ENCODE measurements around the gene GAS2L1. TPM values are rescaled to one million over a fixed set of nuclear protein-coding genes. Genes with fewer than 3 reads are reported as not detected.

The GAS2L1 gene
- total RNA-seq (2022; extraction: Qiagen RNA extraction; ENCODE audit: low read depth): 24.7 to 37.0 TPM (median 34.7 TPM) in 5 replicates

DNA sequence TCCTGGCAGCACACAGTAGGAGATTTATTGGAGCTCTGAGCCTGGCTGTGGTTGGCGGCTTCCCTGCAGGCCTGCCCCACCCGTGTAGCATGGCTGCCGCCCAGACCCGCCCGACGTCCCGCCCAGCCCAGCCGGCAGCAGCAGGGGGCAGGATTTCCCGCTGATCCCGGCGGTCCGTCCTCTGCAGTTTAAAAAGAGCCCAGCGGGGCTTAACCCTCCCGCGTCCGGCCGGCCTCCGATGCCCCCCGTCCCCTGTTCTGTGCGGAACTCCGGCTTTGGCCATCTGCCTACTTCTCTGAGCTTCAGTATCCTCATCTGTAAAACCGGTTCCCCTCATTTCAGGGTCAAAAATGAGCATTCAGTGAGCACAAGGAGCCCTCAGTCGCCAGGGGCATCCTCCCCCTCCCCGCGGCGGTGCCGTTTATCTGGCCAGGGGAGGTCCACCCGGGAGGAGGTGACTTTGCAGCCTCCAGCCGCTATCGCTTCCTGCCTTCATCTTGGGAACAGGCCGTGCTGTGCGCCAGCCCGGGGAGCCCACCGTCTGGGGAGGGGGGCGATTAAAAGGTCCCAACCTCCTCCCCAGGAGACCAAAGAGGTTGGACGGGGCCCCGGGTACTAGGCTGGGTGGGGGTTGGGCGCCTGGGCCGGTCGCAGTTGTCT is at the start of gene GAS2L1:
Gene GAS2L1 (plus strand): TSS at position 476 of the 660 bp plus-strand sequence. CDS start 1,456 bp downstream, outside the sequence.

GRCh38 chr22:29267858-29268510 is 38.5 kb upstream of the GAS2L1 start, which contains the start of the genes EWSR1 and RHBDD3:
EWSR1 (plus strand) TSS chr22:29268268; CDS start chr22:29268337, 69 bp downstream.
RHBDD3 (minus strand) TSS chr22:29267981; CDS start chr22:29265626, 2,355 bp downstream.

DNA sequence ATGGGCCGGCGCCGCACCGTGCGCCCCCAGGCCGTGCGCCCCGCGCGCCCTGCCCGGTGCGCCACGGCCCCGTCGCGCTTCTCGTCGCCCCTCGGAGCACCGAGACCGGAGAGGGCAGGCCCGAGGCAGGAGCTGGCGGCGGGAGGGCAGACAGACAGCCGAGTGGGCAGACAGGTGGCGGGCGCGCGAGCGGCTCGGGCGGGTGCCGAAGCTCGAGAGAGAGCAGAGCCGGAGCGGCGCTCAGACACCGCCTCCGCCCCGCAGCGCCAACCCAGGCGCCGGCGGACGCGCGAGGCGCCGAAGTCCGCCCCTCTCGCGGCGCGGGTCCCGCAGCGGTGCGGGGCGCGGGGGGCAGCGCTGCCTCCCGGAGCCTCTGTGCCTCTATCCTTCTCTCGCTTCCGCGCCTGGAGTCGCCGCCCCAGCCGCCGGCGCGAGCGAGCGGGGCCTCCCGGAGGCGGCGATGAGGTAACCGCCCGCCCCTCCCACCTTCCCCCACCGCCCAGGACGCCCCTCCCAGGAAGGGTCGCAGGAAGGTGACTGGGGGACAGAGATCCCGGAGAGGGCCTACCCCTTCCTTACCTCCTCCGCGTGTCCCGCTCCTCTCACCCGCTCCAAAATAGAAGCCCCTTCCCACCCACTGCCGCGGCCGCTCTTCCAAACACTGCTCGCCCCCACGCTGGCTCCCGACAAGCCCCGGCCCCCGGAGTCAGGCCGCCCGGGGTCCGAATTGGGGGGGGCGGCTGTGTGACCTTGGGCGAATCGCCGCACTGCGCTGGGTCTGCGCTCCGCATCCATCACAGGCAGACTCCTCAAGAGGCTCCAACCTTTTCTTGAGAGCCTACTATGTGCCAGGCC is 9.1 kb downstream of the GAS2L1 start, which contains the start of gene RASL10A:
Gene RASL10A (minus strand): TSS at position 412 of the 855 bp plus-strand sequence. CDS start 451 bp downstream, outside the sequence.

Other genes starting within 250 kb of the GAS2L1 start
- gene C22orf31, start 244.8 kb upstream of the GAS2L1 start, total RNA-seq (2022; extraction: Qiagen RNA extraction; ENCODE audit: low read depth): not detected in 5 replicates
- 2.7 to 4.7 TPM (median 4.3 TPM) in 5 replicates for gene KREMEN1, start 233.6 kb upstream of the GAS2L1 start, total RNA-seq (2022; extraction: Qiagen RNA extraction; ENCODE audit: low read depth)
- 0.23 to 0.74 TPM (median 0.45 TPM) in 5 replicates for gene EMID1, start 100.8 kb upstream of the GAS2L1 start, total RNA-seq (2022; extraction: Qiagen RNA extraction; ENCODE audit: low read depth)
- 22.1 to 29.3 TPM (median 28.0 TPM) in 5 replicates for gene RHBDD3, start 38.7 kb upstream of the GAS2L1 start, total RNA-seq (2022; extraction: Qiagen RNA extraction; ENCODE audit: low read depth)
- gene EWSR1, start 38.4 kb upstream of the GAS2L1 start, total RNA-seq (2022; extraction: Qiagen RNA extraction; ENCODE audit: low read depth): 203 to 223 TPM (median 213 TPM) in 5 replicates
- gene RASL10A, start 9.0 kb downstream of the GAS2L1 start, total RNA-seq (2022; extraction: Qiagen RNA extraction; ENCODE audit: low read depth): 0.36 to 0.62 TPM (median 0.52 TPM) in 3 of 5 replicates, not detected in the others
- gene AP1B1, start 81.9 kb downstream of the GAS2L1 start, total RNA-seq (2022; extraction: Qiagen RNA extraction; ENCODE audit: low read depth): 23.6 to 27.7 TPM (median 25.8 TPM) in 5 replicates
- gene RFPL1, start 131.9 kb downstream of the GAS2L1 start, total RNA-seq (2022; extraction: Qiagen RNA extraction; ENCODE audit: low read depth): not detected in 5 replicates
- 0.05 to 0.14 TPM (median 0.10 TPM) in 5 replicates for gene NEFH, start 173.6 kb downstream of the GAS2L1 start, total RNA-seq (2022; extraction: Qiagen RNA extraction; ENCODE audit: low read depth)
- gene THOC5, start 247.1 kb downstream of the GAS2L1 start, total RNA-seq (2022; extraction: Qiagen RNA extraction; ENCODE audit: low read depth): 26.5 to 32.9 TPM (median 29.5 TPM) in 5 replicates